Renal cortex interstitium (tissue), 11 donors: Measurements from ENCODE around the gene MNAT1. TPM values are rescaled to one million over a fixed set of nuclear protein-coding genes. Genes with fewer than 3 reads are reported as not detected.
"Not testable (repeated sequence)": the region's sequence is repeated elsewhere in the genome, so short reads cannot be mapped to it uniquely, and the experiment has no call there.

Experiments used
- DNase-seq, 11 donors: peaks; one replicate each; pipeline ENCODE4 v3.0.0-alpha.2; 2013; ENCODE audit warnings: low read depth in 9 of 11, low spot score in 4 of 11; ENCODE audit errors: extremely low read depth in 1 of 11
- polyA plus RNA-seq, 3 donors: library from polyadenylated mRNA; unstranded; fragments of 120-200 nt; gene quantifications; one replicate each; pipeline ENCODE4 v1.2.1, GENCODE V29; 2013; ENCODE audit not compliant: insufficient read length in 3 of 3

Gene MNAT1
- polyA plus RNA-seq, 3 donors = 39.4 to 54.1 (median 47.2) TPM

DNA sequence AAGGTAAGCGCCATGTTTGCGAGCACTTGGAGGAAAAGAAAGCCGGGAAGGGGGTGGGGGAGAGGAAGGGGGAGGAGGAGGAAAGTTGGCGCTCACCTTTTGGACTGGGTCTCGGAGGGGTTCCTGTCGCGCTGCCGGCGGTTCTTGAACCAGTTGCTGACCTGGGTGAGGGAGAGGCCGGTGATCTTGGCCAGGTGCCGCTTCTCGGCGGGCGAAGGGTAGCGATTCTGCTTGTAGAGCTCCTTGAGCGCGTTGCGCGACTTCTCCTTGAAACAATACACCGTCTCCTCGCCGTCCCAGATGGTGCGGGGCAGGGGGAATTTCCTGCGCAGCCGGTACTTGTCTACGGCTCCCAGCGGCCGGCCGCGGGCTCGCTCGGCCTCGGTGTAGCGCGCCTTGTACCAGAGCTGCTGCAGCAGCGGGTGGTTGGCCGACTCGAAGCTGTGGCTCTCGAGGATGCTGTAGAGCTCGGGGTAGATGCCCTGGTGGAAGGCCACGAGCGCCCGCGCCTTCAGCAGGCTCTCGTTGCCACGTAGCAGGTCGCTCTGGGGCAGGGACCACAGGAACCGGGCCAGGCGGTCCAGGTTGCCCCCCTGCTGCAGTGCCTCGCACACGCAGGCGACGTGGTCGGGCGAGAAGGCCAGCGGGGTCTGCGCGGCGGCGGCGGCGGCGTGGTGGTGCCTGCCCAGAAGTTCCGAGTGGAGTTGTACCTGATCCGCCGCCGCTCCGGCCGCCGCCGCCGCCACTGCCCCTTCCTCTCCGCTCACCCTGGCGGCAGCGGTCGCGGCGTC, 11.2 kb upstream of the MNAT1 start:
- peak in 7 of 11 donors; percentile 26 to 46 (median 37) for DNase-seq

GRCh38 chr14:60723907-60724618, 10.5 kb upstream of the MNAT1 start, which contains the start of gene SIX4:
Gene SIX4 (minus strand): TSS chr14:60724351. CDS start chr14:60724074, 277 bp downstream.
- peak in 8 of 11 donors; percentile 53 to 82 (median 73) for DNase-seq

GRCh38 chr14:60731291-60731690, 3.3 kb upstream of the MNAT1 start:
- not testable (repeated sequence) for DNase-seq

DNA sequence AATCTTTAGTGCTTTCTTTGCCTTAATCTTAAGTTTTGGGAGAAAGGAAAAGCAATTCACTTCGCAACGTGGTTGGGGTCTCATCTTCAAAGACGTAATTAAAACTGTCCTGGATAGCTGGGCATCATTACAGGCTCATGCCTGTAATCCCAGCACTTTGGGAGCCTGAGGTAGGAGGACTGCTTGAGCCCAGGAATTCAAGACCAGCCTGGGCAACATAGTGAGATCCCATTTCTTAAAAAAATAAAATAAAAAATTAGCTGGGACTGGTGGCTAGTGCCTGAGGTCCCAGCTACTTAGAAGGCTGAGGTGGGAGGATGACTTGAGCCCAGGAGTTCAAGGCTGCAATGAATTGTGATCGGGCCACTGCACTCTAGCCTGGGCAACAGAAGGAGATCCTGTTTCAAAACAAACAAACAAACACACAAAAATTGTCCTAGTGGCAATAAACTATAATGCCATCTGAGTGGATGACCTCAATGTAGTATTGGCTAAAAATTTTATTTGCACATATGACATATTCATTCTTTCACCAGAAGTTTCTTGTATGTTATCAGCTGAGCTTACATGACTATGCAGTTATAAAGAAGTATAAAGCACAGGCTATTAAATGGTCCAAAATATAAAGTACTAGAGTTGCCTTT, 1.6 kb upstream of the MNAT1 start:
- no peak for DNase-seq

- no peak for DNase-seq
Measured at GRCh38 chr14:60735416-60735815, 855 bp downstream of the MNAT1 start.

DNA sequence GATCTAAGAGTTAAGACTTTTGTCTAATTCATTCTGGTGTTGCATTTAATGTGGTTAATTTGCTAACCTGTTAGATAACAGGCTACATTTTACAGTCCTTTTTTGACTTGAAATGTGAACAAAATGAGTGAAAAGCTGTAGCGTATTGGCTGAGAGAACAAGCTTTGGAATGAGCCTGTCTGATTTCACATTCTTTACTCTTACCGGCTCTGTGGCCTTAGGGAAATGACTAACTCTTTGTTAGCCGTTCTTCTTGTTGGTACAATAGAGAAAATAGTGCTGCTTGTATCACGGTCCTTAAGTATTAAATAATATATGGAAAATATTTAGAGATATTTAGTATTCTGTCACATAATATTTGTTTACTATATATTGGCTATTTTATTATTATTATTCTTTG, 1.9 kb downstream of the MNAT1 start:
- DNase-seq = no peak

DNA sequence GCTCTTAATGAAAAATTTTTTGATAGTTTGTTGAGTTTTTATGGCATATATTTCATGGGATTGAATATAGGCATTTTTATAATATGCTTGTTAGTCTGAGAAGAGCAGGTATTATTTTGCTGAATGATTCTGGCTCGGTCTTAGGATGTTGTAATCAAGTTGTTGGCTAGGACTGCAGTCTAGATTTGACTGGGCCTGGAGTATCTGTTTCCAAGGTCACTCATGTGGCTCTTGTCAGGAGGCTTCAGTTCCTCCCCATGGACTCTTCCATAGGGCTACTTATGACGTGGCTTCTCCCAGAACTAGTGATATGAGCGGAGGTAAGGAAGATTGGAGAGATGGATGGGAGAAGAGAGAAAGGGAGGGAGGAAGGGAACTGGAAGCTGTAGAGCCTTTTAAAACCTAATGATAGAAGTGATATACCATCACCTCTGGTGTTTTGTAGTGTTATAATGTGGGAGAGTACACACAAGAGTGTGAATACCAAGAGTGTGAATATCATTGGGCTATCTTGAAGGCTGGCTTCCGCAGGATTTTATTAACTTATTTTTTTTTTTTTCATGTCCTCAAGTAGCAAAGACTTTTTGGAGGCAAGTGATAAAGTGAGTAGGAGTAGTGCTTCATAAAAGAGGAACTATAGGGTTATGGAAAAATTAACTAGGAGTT, 4.4 kb downstream of the MNAT1 start:
- DNase-seq = no peak

DNA sequence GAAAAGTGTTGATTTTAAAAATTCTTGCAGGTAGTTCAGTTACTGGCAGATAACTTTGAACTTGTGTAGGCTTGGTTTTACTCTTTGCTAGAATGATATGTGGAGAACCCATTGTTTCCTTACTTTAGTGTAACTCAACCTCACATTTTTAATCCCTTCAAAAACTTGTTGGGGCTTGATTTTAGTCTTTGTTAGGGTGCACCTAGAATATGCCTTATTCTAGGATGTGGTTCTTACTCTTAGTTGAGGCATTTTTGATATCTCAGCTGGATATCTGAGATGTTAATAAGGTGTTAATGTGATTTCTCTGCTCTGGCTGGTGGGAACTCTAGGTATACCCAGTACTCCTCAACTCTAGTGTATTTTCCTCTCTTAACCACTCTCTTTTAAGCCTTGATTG, 10.0 kb downstream of the MNAT1 start:
- DNase-seq = no peak

- DNase-seq = no peak
Measured at GRCh38 chr14:60753264-60754119, 18.9 kb downstream of the MNAT1 start.

DNA sequence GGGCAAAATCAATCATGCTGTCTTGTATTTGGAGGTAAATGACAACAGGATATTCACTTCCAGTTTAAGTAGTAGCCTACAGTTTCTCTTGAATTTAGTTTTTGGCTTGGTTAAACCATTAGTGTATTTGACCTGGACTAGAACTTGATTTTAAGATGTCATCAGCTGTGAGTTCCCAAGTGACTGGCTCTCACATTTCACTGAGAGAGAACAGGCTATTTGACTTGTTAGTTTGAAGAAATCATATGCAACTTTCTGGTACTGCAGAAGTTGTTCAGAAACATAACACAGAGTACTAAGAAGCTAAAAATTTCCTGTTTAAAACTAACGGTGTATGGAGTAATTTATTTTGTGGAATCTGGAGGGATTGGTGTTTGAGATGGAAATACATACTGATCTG, 22.3 kb downstream of the MNAT1 start:
- DNase-seq = no peak

DNA sequence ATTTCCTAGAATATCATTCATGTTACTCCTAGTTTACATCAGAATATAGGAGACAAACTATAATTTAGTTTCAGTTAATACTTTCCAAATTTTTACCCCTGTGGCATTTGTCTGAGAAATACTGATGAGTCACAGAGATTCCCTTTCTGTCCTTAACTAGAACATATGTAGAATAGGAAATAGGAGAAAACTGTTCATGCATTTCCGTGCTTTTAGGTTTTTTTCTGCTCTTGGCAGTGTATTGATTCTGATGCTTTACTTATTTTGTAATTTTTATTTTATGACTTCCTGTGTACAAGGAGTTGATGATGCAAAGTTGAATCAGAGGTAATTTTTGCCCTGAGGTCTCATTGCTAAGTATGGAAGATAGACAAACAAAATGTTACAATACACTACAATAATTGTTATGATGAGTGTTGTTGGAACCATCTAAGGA, 23.0 kb downstream of the MNAT1 start:
- DNase-seq = no peak

GRCh38 chr14:60758885-60759284, 24.3 kb downstream of the MNAT1 start:
- peak in 5 of 11 donors; percentile 14 to 39 (median 32) for DNase-seq

- no peak for DNase-seq
Measured at GRCh38 chr14:60760209-60760608, 25.6 kb downstream of the MNAT1 start.

GRCh38 chr14:60760644-60761364, 26.2 kb downstream of the MNAT1 start:
- no peak for DNase-seq

- no peak for DNase-seq
Measured at GRCh38 chr14:60768602-60769001, 34.0 kb downstream of the MNAT1 start.

DNA sequence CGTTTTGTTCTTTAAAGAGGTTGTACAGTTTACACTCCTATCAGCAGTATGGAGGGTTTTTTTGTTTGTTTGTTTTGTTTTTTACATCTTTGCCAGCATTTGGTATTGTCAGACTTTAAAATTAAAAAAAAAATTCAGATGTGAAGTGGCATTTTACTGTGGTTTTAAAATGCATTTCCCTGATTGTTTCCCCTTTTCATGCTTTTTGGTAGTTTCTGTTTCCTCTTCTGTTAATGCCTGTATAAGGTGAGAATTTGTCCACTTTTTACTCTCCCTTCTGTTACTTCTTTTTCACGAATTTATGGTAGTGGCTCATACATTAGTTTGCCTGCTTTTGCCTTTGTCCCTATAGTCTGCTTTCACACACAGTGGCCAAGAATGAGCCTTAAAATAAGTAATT, 36.6 kb downstream of the MNAT1 start:
- DNase-seq = no peak

DNA sequence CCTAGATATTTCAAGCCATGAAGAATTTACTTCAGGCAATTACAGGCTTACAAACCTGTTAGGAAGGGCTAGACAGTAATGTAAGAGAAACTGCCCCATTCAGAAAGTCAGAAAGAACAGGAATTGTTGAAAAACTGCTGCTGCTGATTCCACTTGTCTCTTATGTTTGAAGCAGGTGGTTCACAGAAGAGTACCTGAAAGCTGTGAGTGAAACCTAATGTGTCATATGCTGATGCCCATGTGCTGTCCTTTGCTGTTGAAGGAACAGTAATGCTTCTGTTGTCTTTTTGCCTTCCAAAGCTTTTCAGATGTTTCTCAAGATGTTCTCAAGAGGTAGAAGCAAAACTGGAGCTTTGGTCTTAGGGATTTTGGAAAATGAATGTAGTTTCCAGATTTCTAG, 39.0 kb downstream of the MNAT1 start:
- no peak for DNase-seq

DNA sequence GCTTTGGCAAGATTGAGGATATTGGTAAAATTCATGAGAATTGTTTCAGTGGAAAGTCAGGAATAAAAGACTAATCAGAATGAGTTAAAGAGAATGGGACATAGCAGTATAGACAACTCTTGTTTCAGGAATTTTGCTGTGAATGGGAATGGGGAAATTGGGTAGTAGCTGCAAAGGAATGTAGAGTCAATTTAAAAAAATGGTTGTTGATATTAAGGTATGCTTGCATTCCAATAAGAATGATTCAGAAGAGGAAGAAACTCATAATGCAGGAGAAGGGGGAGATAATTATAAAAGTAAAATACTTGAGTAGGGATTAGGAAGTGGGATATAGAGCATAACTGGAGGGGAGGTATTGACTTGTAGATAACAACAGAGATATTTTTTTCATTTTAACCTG, 40.7 kb downstream of the MNAT1 start:
- no peak for DNase-seq
